ENCODE data around the gene SMURF2.

DNA sequence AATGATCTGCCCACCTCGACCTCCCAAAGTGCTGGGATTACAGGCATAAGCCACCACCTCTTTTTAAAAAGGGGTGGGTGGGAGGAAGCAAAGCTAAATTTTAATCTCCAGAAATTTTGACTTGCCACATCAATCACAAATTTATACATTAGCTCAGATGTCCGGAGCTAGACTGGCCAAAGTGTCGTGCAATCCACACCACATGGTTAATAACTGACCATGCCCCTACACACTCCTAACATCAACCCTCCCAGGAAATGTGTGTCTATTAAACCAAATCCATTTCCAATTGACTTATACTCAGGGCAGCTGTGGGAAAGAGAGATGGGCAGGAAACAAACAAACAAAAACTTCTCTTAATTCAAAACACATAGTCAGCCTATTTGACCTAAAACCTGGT, 29.9 kb downstream of the SMURF2 start:
- TF ChIP-seq, protein P1, sequence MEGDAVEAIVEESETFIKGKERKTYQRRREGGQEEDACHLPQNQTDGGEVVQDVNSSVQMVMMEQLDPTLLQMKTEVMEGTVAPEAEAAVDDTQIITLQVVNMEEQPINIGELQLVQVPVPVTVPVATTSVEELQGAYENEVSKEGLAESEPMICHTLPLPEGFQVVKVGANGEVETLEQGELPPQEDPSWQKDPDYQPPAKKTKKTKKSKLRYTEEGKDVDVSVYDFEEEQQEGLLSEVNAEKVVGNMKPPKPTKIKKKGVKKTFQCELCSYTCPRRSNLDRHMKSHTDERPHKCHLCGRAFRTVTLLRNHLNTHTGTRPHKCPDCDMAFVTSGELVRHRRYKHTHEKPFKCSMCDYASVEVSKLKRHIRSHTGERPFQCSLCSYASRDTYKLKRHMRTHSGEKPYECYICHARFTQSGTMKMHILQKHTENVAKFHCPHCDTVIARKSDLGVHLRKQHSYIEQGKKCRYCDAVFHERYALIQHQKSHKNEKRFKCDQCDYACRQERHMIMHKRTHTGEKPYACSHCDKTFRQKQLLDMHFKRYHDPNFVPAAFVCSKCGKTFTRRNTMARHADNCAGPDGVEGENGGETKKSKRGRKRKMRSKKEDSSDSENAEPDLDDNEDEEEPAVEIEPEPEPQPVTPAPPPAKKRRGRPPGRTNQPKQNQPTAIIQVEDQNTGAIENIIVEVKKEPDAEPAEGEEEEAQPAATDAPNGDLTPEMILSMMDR (IDR thresholded peaks at IDR 0.05) = no peak
- TF ChIP-seq POLR2A (IDR thresholded peaks at IDR 0.05) = no peak

Data from heart left ventricle (tissue), 13 donors.